Breast epithelium (tissue), 3 donors: Measurements from ENCODE around the gene CD2.

Experiments
- POLR2A ChIP-seq: fragments of 450-650 bp; IDR thresholded peaks from one replicate; pipeline ENCODE4 v1.6.1; 2016; ENCODE audit warnings: antibody characterized with exemption, mild to moderate bottlenecking, moderate library complexity
- POLR2AphosphoS5 ChIP-seq, 3 donors: sonication (generic); formaldehyde crosslinking; IDR thresholded peaks; one replicate each; pipeline ENCODE4 v1.6.1; 2017; ENCODE audit warnings: antibody characterized with exemption in 3 of 3
- TF ChIP-seq, protein P1 (sequence below), 3 donors: fragments of 450-650 bp; IDR thresholded peaks; one replicate each; pipeline ENCODE4 v1.5.1; 2016 to 2017; ENCODE audit warnings: antibody characterized with exemption in 3 of 3, mild to moderate bottlenecking in 3 of 3, moderate library complexity in 3 of 3

DNA sequence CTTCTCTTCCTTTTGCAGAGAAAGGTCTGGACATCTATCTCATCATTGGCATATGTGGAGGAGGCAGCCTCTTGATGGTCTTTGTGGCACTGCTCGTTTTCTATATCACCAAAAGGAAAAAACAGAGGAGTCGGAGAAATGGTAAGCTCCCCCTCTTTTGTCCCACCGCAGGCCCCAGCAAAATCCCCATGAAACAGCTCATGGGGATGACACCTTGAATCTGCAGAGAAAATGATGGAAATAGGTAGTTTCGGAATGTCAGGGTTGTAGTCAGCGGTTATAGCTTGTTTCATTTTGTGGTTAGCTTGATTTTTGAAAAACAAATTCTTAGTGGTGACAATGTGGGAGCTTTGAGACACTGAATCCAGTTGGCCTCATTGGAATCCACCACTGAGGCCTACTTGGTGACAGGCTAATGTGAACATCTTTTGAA is 10.3 kb downstream of the CD2 start:
- TF ChIP-seq POLR2A (no peak), POLR2AphosphoS5 (IDR thresholded peaks at IDR 0.05) (no peak)
- TF ChIP-seq, protein P1, sequence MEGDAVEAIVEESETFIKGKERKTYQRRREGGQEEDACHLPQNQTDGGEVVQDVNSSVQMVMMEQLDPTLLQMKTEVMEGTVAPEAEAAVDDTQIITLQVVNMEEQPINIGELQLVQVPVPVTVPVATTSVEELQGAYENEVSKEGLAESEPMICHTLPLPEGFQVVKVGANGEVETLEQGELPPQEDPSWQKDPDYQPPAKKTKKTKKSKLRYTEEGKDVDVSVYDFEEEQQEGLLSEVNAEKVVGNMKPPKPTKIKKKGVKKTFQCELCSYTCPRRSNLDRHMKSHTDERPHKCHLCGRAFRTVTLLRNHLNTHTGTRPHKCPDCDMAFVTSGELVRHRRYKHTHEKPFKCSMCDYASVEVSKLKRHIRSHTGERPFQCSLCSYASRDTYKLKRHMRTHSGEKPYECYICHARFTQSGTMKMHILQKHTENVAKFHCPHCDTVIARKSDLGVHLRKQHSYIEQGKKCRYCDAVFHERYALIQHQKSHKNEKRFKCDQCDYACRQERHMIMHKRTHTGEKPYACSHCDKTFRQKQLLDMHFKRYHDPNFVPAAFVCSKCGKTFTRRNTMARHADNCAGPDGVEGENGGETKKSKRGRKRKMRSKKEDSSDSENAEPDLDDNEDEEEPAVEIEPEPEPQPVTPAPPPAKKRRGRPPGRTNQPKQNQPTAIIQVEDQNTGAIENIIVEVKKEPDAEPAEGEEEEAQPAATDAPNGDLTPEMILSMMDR (IDR thresholded peaks at IDR 0.05) = no peak
